NCI-H1092 treated with DMSO at 0.1 percent for 48 hours (cell line): ENCODE data around the gene BATF.

Source experiments
- DNase-seq: peaks from one replicate; lab custom pipeline; 2025; lab: John Stamatoyannopoulos, UW

BATF gene

DNA sequence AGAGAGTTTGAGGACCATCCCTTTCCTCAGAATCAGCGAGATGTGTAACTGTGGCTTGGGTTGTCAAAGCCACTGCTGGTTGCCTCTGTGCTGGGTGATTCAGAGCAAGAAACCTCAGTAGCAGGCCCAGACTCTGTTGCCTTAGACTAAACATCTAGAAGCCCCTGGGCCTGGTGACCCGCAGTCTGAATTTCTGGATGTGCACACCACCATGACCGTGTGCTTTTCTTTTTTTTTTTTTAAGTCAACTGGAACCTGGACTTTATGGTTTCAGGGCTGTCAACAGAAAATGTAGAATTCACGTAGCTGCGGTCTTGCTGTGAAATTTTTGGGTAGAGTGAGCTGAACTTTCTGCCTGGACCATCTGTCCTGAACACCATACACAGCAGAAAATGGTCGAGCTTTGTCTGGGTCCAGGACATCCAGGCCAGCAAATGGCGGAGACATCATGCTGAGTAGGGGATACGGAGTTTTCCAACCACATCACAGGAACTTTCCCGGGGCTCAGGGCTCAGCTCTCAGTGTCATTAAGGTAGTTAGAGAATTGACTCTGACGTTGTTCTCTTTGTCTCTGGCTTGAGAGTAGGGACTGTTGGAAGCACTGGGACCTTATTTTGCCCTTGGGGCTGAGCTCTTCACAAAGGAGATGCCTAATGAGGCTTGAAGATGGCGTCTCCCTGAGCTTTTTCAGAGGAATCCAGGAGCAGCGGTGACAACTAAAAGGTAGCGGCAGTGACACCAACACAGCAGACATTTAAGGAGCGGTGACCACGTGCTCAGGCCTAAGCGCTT, 23.0 kb upstream of the BATF start:
- DNase-seq, result no peak

GRCh38 chr14:75501080-75501479, 21.2 kb upstream of the BATF start:
- DNase-seq, result no peak

GRCh38 chr14:75504411-75504810, 17.9 kb upstream of the BATF start:
- no peak for DNase-seq

DNA sequence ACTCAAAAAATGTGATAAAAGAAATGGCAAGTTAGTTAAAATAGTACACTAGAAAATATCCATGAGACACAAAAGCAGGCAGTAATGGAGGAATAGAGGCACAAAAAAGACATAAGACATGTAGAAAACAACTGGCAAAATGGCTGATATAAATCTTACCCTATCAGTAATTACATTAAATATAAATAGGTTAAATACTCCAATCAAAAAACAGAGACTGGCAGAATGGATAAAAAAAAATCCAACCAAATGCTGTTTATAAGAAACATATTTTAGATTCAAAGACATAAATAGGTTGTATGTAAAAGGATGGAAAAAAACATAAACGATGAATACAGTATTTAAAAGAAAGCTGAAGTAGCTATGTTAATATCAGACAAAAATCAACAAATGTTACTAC, 15.3 kb upstream of the BATF start:
- DNase-seq, result no peak

GRCh38 chr14:75510547-75510946, 11.7 kb upstream of the BATF start:
- no peak for DNase-seq

DNA sequence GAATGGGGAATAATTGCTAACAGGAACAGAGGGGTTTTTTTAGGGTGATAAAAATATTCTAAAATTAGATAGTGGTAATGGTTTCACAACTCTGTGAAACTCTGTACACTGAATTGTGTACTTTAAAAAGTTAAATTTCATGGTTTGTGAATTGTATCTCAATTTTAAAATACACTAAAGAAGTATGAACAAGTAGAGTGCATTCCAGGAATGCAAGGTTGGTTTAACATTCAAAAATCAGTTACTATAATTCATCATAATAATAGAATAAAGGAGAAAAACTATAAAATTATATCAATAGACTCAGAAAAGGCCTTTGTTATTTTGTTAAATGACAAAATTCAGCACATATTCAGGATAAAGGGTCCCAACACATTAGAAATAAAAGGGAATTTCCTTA, 11.1 kb upstream of the BATF start:
- no peak for DNase-seq

DNA sequence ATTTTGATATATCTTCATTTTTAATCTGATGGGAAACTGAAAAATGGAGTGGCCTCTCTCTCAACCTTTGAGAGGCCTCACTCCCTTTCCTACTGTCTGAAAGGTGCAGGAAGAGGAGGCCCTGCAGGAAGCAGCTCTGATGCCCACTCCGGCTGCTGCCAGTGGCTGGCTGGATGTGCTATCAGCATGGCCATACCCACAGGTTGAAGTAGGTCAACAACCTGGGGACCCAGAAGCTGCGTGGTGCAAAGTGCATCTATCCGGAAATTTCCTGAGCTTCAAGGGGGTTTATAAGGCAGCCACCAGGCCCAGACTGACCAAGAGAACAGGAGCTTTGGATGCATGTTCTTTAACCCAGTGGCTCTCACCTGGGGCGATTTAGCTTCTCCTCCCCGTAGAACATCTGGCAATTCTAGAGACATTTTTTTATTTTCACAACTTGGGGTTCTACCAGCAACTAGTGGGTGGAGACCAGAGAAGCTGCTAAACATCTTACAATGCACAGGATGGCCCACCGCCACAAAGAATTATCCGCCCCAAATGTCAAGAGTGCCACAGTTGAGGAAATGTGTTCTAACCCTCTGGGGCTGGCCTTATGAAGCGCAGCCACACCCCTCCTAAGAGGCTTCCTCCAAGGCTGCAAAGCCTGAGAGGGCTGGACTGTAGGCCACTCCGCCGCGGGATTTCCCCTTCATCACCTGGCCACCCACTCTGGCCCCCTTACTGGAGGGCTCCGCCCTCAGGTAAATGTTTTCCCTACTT, 8.2 kb upstream of the BATF start:
- DNase-seq, result no peak

DNA sequence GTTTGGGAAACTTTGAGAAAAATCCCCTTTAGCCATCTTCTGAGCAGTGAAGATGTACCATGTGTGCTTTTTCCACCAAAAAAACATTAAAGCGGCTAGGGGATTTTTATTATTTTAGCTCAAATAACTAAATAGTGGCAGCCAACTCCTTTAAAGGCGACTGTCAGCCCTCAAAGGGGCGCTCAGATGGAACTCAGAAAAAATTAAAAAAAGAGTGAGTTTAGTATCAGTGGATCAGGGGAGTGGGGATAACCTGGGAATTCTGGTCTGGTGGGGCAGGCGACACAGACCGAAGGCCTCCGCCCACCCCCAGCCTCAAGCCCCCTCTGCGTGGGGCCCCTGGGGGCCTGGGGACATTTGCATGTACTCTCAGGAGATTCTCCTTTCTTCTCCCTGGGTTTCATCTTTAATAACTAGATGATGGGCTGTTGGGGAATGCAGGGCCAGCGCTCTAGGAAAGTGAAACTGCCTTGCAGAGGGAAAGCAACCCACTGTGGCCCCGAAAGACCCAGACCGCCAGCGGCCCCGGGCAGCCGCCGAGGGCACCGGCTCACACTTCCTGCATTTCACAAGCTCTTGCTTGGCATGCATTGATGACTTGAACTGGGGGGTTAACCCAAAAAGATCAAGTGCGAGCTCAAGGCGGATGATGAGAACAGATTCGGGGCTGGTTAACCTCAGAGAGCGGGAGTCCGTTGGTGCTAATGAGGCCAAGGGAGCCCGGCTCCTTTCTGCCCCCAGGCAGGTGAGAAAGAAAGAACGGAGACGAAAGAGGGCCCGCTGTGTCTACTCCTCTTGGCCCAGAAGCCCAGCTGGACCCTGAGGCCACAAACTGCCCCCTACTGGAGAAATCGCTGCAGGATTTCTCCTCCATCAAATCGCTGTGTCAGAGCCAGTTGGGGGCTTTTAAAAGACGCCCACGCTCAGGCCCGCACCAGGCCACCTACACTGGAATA, 7.3 kb upstream of the BATF start:
- no peak for DNase-seq

DNA sequence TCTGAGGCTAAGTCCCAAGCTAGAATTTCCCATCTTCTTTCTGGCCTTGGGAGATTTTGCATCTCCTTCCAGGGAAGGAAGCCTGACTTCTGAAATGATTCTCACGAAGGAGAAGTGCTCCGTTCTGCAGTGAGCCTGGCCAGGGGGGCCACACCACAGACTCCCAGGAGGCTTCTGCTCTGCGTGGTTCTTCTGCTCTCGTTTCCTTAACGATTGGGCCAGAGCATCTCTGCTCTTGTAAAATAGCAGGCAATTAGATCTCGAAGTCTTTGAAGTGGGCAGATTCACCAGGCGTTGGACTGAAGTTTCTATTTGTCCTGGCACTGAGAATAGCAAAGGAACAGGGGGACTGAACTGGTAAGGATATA, 6.7 kb upstream of the BATF start:
- no peak for DNase-seq

DNA sequence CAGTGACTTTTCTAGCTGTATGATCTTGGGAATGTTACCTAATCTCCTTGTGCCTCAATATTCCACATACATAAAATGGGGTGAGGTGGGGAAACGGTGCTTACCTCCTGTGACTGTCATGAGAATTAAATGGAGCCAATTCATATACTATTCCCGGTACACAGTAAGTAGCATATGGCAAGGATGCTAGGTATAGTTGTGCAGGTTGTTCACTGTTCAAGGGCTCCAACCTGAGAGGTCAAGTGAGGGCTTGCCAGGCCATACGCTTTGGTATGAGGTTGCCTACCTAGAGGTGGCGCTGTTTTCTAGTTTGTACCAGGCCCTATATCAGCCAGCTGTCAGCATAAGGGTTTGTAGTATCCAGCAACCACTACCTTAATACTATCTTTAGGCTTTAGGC, 3.6 kb upstream of the BATF start:
- DNase-seq, result no peak

DNA sequence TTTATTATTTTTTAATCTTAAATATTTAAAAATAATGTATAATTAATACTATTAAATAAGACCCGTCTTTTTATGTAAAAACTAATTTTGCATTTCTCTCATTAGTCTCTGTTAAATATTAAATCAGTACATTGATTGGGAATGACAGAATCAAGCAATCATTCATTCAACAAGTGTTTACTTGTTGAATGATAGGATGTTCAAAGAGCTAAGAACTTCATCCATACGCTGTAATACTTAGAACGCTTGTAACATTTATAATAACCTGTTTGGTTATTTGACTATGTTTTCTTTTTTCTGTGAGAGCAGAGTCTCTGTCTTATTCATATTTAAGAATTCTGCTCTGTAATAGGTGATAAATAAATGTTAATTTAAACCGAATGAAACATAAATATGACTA, 2.9 kb upstream of the BATF start:
- no peak for DNase-seq

DNA sequence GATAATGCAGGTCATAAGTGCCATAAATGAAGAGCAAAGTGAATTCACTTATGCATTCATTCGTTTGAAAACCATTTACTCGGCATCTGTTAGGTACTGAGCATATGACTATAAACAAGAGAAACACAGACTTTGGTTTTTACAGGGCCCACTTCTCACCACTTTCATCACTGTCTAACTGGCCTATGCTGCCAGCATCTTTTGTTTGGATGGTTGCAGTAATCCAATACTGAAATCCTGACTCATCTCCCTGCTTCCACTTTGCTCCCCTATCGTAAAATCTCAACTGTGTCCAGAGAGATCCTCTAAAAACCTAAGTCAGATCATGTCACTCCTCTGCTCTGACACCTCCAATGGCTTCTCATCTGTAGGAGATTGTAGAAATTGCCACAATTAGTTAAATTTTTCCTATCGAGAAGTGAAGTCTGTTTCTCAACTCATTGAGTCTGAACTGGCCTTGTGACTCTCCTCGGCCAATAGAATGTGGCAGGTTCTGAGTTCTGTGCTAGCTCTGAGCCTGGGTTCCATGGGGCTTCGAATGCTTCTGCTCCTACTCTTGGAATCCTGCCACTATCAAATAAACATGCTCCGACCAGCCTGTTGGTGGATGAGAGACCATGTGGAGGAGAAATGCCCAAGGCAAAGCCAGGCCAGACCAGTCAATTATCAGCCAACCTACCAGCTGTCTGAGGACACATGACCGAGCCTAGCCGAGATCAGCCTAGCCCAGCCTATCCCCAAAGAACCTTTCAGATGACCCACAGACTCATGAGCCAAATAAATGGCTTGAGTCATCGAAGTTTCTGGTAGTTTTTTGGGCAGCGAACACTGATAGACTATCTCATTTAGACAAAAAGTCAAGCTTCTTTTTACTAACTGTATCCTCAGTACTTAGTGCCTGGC, 2.2 kb upstream of the BATF start:
- no peak for DNase-seq

- DNase-seq, result no peak
Measured at GRCh38 chr14:75520852-75521251, 1.4 kb upstream of the BATF start.

DNA sequence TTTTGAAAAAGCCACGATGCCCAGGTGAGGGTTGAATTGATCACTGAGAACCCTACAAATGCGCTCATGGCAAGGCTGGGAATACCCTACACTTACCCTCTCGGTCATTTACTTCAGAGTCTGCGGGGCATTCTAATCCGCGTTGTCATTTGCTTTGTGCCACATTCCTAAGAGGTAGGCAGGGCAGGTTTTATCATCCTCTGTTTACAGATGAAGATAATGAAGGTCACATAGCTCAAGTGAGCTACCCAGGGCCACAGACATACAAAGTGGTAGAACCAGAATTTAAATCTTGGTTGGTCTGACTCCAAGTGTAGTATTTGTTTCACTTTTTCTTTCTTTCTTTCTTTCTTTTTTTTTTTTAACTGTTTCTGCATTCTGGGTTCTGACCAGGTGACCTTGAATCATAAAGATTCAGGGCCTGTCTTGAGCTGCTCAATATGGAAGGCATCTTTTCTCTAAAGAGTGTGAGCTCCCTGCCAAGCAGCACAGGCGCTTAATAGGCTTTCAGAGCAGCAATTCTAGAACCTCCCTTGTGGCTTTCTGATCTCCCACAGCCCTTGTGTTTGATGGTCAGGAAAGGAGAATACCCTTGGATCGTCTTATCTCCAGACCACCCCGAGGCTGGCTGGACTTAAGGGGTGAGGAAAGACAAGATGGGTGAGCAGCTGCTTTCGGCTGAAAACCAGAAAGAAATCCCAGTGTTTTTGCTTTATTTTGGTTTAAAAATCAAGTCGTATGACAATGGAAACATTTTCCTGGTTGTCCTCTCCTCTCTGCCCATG, 662 bp upstream of the BATF start:
- no peak for DNase-seq

GRCh38 chr14:75522983-75523318, 682 bp downstream of the BATF start:
- no peak for DNase-seq

DNA sequence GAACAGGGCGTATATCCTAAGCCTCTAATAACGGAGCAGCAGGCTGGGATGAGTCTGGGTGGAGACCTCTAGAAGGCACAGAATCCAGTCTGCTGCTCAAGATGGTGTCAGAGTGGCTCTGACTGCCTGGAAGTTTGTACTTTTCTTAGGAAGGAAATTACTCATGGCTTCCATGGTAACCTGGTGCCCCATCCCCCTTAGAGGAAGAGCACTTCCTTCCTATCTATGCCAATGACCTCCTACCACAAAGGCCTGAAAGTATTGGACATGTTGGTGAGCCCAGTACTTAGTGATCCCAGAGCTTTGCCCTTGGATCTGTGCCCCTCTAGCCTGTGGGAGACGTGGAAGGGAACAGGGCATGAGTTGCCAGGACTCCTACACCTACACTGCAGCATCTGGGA, 1.5 kb downstream of the BATF start:
- DNase-seq, result no peak

DNA sequence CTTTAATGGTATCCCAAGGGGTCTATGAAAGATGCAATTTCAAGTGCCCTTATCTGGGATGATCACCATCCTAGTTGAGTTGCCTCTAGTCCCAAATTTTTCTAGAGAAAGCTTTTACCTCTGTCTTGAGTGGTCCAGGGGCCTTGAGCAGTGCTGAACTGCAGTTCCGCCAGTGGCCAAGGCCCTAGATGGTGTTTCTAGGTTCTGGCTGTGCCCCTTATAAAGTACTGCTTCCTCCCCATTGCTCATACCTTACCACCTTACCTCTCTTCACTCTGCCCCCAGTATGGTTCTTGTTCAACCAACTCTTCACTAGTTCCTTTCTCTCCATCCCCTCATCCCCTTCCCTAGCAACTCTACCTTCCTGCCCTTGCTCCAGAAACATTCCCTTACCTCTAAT, 3.7 kb downstream of the BATF start:
- DNase-seq, result no peak

GRCh38 chr14:75527449-75528163, 5.3 kb downstream of the BATF start:
- DNase-seq, result no peak

DNA sequence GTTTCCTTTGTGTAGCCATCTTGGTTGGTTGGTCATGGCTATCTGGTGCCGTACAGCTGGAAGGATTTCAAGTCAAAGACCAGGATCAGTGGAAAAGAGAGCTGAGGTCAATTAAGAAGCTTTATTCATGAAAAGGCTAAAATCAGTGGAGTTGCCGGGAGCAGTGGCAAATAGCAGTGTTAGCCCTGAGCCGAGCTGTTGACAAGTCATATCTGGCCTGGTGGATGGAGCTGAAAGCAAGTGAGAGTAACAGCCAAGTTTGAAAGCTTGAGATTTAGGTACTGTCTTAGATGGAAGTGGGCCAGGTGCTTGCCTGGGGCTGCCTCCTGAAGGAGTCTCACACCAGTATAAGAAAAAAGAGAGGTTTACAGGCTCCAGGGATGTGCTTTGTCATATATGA, 9.0 kb downstream of the BATF start:
- DNase-seq, result no peak

GRCh38 chr14:75531660-75532317, 9.5 kb downstream of the BATF start:
- DNase-seq, result no peak
